ENCODE data around the gene EVA1C. TPM values are rescaled to one million over a fixed set of nuclear protein-coding genes. Genes with fewer than 3 reads are reported as not detected.
"Not testable (repeated sequence)": the region's sequence is repeated elsewhere in the genome, so short reads cannot be mapped to it uniquely, and the experiment has no call there.

Gene EVA1C
- total and polyA plus RNA-seq, 2 donors: 5.0 to 26.2 TPM

DNA sequence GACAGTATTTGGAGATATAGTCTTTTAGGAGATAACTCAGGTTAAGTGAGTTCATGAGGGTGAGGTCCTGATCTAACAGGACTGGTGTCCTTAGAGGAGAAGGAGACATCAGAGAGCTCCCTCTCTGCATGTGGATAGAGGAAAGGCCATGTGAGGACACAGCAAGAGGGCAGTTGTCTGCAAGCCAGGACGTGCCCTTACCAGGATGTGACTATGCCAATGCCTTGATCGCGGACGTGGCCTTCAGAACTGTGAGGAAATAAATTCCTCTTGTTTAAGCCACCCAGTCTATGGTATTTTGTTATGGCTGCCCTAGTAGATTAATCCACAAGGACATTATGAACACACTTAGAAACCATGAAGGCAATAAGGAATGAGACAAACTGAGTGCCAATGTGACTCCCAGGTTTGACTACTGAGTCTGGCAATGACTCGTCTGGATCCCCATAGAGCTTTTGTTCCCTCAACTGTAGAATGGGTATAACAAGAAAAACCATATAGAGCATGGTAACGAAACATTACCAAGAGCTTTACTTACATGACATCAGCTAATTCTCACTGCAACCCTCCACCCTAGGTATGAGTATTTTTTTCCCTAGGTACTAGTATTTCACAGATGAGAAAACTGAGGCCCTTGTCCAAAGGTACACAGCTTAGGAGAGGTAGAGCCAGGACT is 26.2 kb upstream of the EVA1C start:
- WGBS: 93% methylated on average over 6 of the region's 6 CpGs
- DNase-seq (ENCODE audit: low read depth in 6 of 9, low spot score in 9 of 9): no peak
- no peaks in the 10 kb centered on the region for H3K9me3 ChIP-seq (ENCODE audit: control insufficient read depth in 2 of 2, insufficient read depth in 1 of 2, low read length in 1 of 2)
- no peak overlapping the region for H3K27ac ChIP-seq (ENCODE audit: low read depth in 1 of 2, low read length in 1 of 2)
- no peak overlapping the region for H3K4me3 ChIP-seq (ENCODE audit: low read length in 2 of 2)
- H3K27me3 ChIP-seq (ENCODE audit: control insufficient read depth in 2 of 2, insufficient read depth in 1 of 2, low read length in 1 of 2): no peaks in the 10 kb centered on the region
- peaks cover 21 to 41% of the 10 kb centered on the region in 2 donors for H3K36me3 ChIP-seq (ENCODE audit: control insufficient read depth in 2 of 2, insufficient read depth in 2 of 2, low read length in 1 of 2)
- no peaks in the 10 kb centered on the region for H3K4me1 ChIP-seq (ENCODE audit: control insufficient read depth in 2 of 2, insufficient read depth in 2 of 2, low read length in 2 of 2)

- Histone ChIP-seq H3K36me3 (ENCODE audit: control insufficient read depth in 2 of 2, insufficient read depth in 2 of 2, low read length in 1 of 2) (peaks cover 21 to 37% of the 10 kb centered on the region in 2 donors), H3K4me1 (ENCODE audit: control insufficient read depth in 2 of 2, insufficient read depth in 2 of 2, low read length in 2 of 2) (peaks cover 2 to 4% of the 10 kb centered on the region in 2 donors), H3K9me3 (ENCODE audit: control insufficient read depth in 2 of 2, insufficient read depth in 1 of 2, low read length in 1 of 2) (no peaks in the 10 kb centered on the region), H3K27me3 (ENCODE audit: control insufficient read depth in 2 of 2, insufficient read depth in 1 of 2, low read length in 1 of 2) (no peaks in the 10 kb centered on the region), H3K27ac (ENCODE audit: low read depth in 1 of 2, low read length in 1 of 2) (no peak overlapping the region), H3K4me3 (ENCODE audit: low read length in 2 of 2) (no peak overlapping the region)
- no peak for DNase-seq (ENCODE audit: low read depth in 6 of 9, low spot score in 9 of 9)
- WGBS: 97% methylated on average over 8 of the region's 8 CpGs
Measured at GRCh38 chr21:32387151-32387550, 25.4 kb upstream of the EVA1C start.

- Histone ChIP-seq H3K9me3 (ENCODE audit: control insufficient read depth in 2 of 2, insufficient read depth in 1 of 2, low read length in 1 of 2) (no peaks in the 10 kb centered on the region), H3K4me3 (ENCODE audit: low read length in 2 of 2) (no peak overlapping the region), H3K27ac (ENCODE audit: low read depth in 1 of 2, low read length in 1 of 2) (no peak overlapping the region), H3K4me1 (ENCODE audit: control insufficient read depth in 2 of 2, insufficient read depth in 2 of 2, low read length in 2 of 2) (peaks cover 4 to 10% of the 10 kb centered on the region in 2 donors), H3K27me3 (ENCODE audit: control insufficient read depth in 2 of 2, insufficient read depth in 1 of 2, low read length in 1 of 2) (peaks cover 0 to under 1% of the 10 kb centered on the region in 2 donors), H3K36me3 (ENCODE audit: control insufficient read depth in 2 of 2, insufficient read depth in 2 of 2, low read length in 1 of 2) (peaks cover 14 to 26% of the 10 kb centered on the region in 2 donors)
- no peak for DNase-seq (ENCODE audit: low read depth in 6 of 9, low spot score in 9 of 9)
- WGBS: 90% methylated on average over 9 of the region's 9 CpGs
Measured at GRCh38 chr21:32388306-32388705, 24.2 kb upstream of the EVA1C start.

DNA sequence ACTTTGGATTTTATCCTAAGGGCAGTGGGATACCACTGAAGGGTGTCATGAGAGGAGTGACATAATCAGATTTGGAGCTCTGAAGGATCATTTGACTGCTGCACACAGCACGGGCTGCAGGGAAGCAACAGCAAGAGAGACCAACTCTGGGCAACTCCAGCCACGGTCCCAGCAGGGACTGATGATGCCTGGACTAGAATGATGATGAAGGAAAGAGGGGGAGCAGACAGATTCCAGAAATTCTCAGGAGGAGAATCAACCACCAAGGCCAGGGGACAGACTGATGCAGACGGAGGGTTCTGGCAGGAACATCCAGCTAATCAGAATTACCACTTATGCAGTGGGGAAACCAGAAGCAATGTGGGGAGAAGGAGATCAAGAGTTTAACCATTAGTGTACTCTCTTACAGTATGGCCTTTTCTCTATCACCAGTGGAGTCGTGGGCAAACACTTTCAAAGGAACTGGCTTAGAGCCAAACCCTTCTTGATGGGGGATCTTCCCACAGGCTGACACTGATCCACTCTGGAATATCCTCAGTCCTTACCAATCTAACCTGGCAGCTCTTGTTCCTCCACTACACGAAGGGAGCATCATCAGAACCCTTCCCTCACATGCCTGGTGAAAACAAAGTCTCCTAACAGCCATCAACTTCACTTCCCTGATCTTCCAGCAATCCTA is 23.0 kb upstream of the EVA1C start:
- DNase-seq (ENCODE audit: low read depth in 6 of 9, low spot score in 9 of 9): no peak
- Histone ChIP-seq H3K27me3 (ENCODE audit: control insufficient read depth in 2 of 2, insufficient read depth in 1 of 2, low read length in 1 of 2) (peaks cover 0 to 3% of the 10 kb centered on the region in 2 donors), H3K36me3 (ENCODE audit: control insufficient read depth in 2 of 2, insufficient read depth in 2 of 2, low read length in 1 of 2) (peaks cover 5 to 15% of the 10 kb centered on the region in 2 donors), H3K9me3 (ENCODE audit: control insufficient read depth in 2 of 2, insufficient read depth in 1 of 2, low read length in 1 of 2) (no peaks in the 10 kb centered on the region), H3K4me1 (ENCODE audit: control insufficient read depth in 2 of 2, insufficient read depth in 2 of 2, low read length in 2 of 2) (peaks cover 4 to 14% of the 10 kb centered on the region in 2 donors), H3K27ac (ENCODE audit: low read depth in 1 of 2, low read length in 1 of 2) (no peak overlapping the region), H3K4me3 (ENCODE audit: low read length in 2 of 2) (no peak overlapping the region)
- WGBS: 86% methylated on average over 5 of the region's 5 CpGs

DNA sequence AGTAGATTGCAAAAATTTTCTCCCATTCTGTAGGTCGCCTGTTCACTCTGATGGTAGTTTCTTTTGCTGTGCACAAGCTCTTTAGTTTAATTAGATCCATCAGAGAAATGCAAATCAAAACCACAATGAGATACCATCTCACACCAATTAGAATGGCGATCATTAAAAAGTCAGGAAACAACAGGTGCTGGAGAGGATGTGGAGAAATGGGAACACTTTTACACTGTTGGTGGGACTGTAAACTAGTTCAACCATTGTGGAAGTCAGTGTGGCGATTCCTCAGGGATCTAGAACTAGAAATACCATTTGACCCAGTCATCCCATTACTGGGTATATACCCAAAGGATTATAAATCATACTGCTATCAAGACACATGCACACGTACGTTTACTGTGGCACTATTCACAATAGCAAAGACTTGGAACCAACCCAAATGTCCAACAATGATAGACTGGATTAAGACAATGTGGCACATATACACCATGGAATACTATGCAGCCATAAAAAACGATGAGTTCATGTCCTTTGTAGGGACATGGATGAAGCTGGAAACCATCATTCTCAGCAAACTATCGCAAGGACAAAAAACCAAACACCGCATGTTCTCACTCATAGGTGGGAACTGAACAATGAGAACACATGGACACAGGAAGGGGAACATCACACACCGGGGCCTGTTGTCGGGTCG is 21.8 kb upstream of the EVA1C start:
- not testable (repeated sequence) for H3K27me3 ChIP-seq (ENCODE audit: control insufficient read depth in 2 of 2, insufficient read depth in 1 of 2, low read length in 1 of 2); H3K27ac ChIP-seq (ENCODE audit: low read depth in 1 of 2, low read length in 1 of 2); H3K9me3 ChIP-seq (ENCODE audit: control insufficient read depth in 2 of 2, insufficient read depth in 1 of 2, low read length in 1 of 2); H3K4me3 ChIP-seq (ENCODE audit: low read length in 2 of 2); DNase-seq (ENCODE audit: low read depth in 6 of 9, low spot score in 9 of 9)
- peaks cover 5 to 15% of the 10 kb centered on the region in 2 donors for H3K36me3 ChIP-seq (ENCODE audit: control insufficient read depth in 2 of 2, insufficient read depth in 2 of 2, low read length in 1 of 2)
- peaks cover 4 to 14% of the 10 kb centered on the region in 2 donors for H3K4me1 ChIP-seq (ENCODE audit: control insufficient read depth in 2 of 2, insufficient read depth in 2 of 2, low read length in 2 of 2)
- 96% methylated on average over 8 of the region's 11 CpGs for WGBS

DNA sequence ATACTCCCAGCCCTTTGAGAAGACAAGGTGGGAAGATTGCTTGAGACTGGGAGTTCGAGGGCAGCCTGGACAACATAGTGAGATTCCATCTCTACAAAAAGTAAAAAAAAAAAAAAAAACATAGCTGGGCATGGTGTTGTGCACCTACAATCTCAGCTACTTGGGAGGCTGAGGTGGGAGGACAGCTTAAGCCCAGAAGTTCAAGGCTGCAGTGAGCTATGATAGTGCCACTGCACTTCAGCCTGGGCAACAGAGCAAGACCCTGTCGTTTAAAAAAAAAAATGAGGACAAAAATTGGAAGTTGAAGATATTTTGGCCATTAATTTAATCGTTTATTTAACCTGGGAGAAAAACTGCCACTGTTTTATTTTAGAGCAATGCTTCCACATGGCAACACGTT is 20.8 kb upstream of the EVA1C start:
- Histone ChIP-seq H3K4me3 (ENCODE audit: low read length in 2 of 2) (peak overlapping the region in 1 of 2 donors; percentile 68), H3K4me1 (ENCODE audit: control insufficient read depth in 2 of 2, insufficient read depth in 2 of 2, low read length in 2 of 2) (peaks cover 4 to 14% of the 10 kb centered on the region in 2 donors), H3K36me3 (ENCODE audit: control insufficient read depth in 2 of 2, insufficient read depth in 2 of 2, low read length in 1 of 2) (peaks cover 5 to 12% of the 10 kb centered on the region in 2 donors), H3K9me3 (ENCODE audit: control insufficient read depth in 2 of 2, insufficient read depth in 1 of 2, low read length in 1 of 2) (no peaks in the 10 kb centered on the region), H3K27ac (ENCODE audit: low read depth in 1 of 2, low read length in 1 of 2) (no peak overlapping the region), H3K27me3 (ENCODE audit: control insufficient read depth in 2 of 2, insufficient read depth in 1 of 2, low read length in 1 of 2) (peaks cover 0 to 3% of the 10 kb centered on the region in 2 donors)
- WGBS: 80% methylated on average over 4 of the region's 4 CpGs
- DNase-seq (ENCODE audit: low read depth in 6 of 9, low spot score in 9 of 9): no peak

- Histone ChIP-seq H3K4me1 (ENCODE audit: control insufficient read depth in 2 of 2, insufficient read depth in 2 of 2, low read length in 2 of 2) (peaks cover 4 to 14% of the 10 kb centered on the region in 2 donors), H3K27ac (ENCODE audit: low read depth in 1 of 2, low read length in 1 of 2) (no peak overlapping the region), H3K9me3 (ENCODE audit: control insufficient read depth in 2 of 2, insufficient read depth in 1 of 2, low read length in 1 of 2) (no peaks in the 10 kb centered on the region), H3K27me3 (ENCODE audit: control insufficient read depth in 2 of 2, insufficient read depth in 1 of 2, low read length in 1 of 2) (peaks cover 0 to 3% of the 10 kb centered on the region in 2 donors), H3K4me3 (ENCODE audit: low read length in 2 of 2) (peak overlapping the region; percentile 68 to 81), H3K36me3 (ENCODE audit: control insufficient read depth in 2 of 2, insufficient read depth in 2 of 2, low read length in 1 of 2) (peaks cover 5 to 12% of the 10 kb centered on the region in 2 donors)
- under 1% methylated on average over 32 of the region's 32 CpGs for WGBS
- DNase-seq (ENCODE audit: low read depth in 6 of 9, low spot score in 9 of 9): no peak
Measured at GRCh38 chr21:32392299-32392879, 20.1 kb upstream of the EVA1C start.

DNA sequence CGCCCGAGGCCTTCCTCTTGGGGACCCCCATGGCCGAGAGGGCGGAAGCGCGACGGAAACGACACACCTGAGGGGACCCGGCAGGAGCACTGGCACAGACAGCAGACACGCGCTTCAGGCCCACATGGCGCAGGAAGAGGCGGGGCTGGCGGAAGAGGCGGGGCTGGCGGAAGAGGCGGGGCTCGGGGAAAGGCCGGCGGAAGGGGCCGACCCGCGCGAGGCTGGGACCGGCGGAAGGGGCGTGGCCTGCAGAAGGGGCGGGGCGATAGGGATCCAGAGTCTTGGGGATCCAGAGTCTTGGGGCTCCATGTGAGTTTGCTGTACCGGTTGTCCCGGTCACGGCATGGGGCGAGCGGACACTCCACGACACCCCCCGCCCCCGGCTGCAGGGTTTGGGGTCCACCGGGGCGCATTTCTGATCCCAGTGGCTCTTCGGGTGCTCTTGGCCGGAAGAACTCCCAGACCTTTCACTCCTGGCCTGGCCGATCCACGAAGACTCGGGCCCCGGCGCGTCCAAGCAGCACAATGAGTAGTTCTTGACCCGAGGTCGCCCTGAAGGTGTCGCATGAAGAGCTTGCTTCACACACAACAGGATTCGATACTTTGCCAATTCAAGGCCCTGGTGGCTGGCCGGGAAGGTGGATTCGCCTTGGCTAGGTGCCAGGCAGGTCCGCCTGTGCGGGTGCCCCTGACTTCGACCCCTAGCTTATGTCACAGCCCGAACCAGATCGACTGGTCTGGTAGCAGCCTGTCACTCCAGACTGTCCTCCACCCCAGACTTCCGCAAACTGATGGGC is 19.4 kb upstream of the EVA1C start, which contains the start of gene URB1:
TSS of gene URB1 (minus strand) at position 133 of the 797 bp plus-strand sequence. CDS start at position 31, 102 bp downstream.
- 7% methylated on average over 59 of the region's 59 CpGs for WGBS
- H3K4me3 ChIP-seq (ENCODE audit: low read length in 2 of 2): peak within 1 kb of the TSS; percentile 68 to 81
- H3K4me1 ChIP-seq (ENCODE audit: control insufficient read depth in 2 of 2, insufficient read depth in 2 of 2, low read length in 2 of 2): peaks cover 4 to 14% of the 10 kb centered on the region in 2 donors
- peaks cover 5 to 8% of the 10 kb centered on the region in 2 donors for H3K36me3 ChIP-seq (ENCODE audit: control insufficient read depth in 2 of 2, insufficient read depth in 2 of 2, low read length in 1 of 2)
- peak; percentile 55 to 89 (median 79) for DNase-seq (ENCODE audit: low read depth in 6 of 9, low spot score in 9 of 9)
- H3K27ac ChIP-seq (ENCODE audit: low read depth in 1 of 2, low read length in 1 of 2): peak within 1 kb of the TSS; percentile 9 to 23
- no peaks in the 10 kb centered on the region for H3K9me3 ChIP-seq (ENCODE audit: control insufficient read depth in 2 of 2, insufficient read depth in 1 of 2, low read length in 1 of 2)
- H3K27me3 ChIP-seq (ENCODE audit: control insufficient read depth in 2 of 2, insufficient read depth in 1 of 2, low read length in 1 of 2): peaks cover 0 to 3% of the 10 kb centered on the region in 2 donors
